OCI-LY1 (cell line): Measurements from ENCODE around the gene PRUNE2.

ENCODE experiments used
- H2AFZ ChIP-seq: fragments of 200-600 bp; sonication (generic), shearing (Covaris generic); 2 replicates; pipeline ENCODE4 v1.6.0; 2014; ENCODE audit warnings: antibody characterized with exemption, mild to moderate bottlenecking, low read length
- H3F3A ChIP-seq: fragments of 200-600 bp; sonication (generic), shearing (Covaris generic); 2 replicates; pipeline ENCODE4 v1.6.0; 2014; ENCODE audit warnings: mild to moderate bottlenecking, antibody characterized with exemption, low read length, moderate library complexity; ENCODE audit not compliant: insufficient read depth
- H3K27ac ChIP-seq: fragments of 200-600 bp; sonication (generic); 2 replicates; pipeline ENCODE4 v1.5.1; 2014; ENCODE audit warnings: low read length, mixed run types, mild to moderate bottlenecking, low read depth; ENCODE audit not compliant: poor library complexity, severe bottlenecking
- H3K27me3 ChIP-seq: fragments of 200-600 bp; sonication (generic); 2 replicates; pipeline ENCODE4 v1.6.0; 2014; ENCODE audit warnings: antibody characterized with exemption, mild to moderate bottlenecking, low read length, moderate library complexity; ENCODE audit not compliant: insufficient read depth
- H3K36me3 ChIP-seq: fragments of 200-600 bp; sonication (generic); 2 replicates; pipeline ENCODE4 v1.6.1; 2014; ENCODE audit warnings: mild to moderate bottlenecking, antibody characterized with exemption, low read length, moderate library complexity, mixed read lengths; ENCODE audit not compliant: insufficient read depth
- H3K4me1 ChIP-seq: fragments of 200-600 bp; sonication (generic); 2 replicates; pipeline ENCODE4 v1.5.1; 2014; ENCODE audit warnings: mild to moderate bottlenecking, low read length, moderate library complexity; ENCODE audit not compliant: insufficient read depth, severe bottlenecking
- H3K4me2 ChIP-seq: fragments of 200-600 bp; sonication (generic), shearing (Covaris generic); 2 replicates; pipeline ENCODE4 v1.6.1; 2014; ENCODE audit warnings: low read length
- H3K4me3 ChIP-seq: fragments of 200-600 bp; sonication (generic); 2 replicates; pipeline ENCODE4 v1.5.1; 2014; ENCODE audit warnings: low read length, low read depth, mild to moderate bottlenecking, mixed read lengths; ENCODE audit not compliant: poor library complexity, severe bottlenecking
- H3K79me2 ChIP-seq: fragments of 200-600 bp; shearing (Covaris generic); 2 replicates; pipeline ENCODE4 v1.6.1; 2016; ENCODE audit warnings: mixed run types, low read length, mixed read lengths; ENCODE audit not compliant: insufficient read depth
- H3K9ac ChIP-seq: fragments of 200-600 bp; sonication (generic), shearing (Covaris generic); 2 replicates; pipeline ENCODE4 v1.6.1; 2014; ENCODE audit warnings: mild to moderate bottlenecking, low read length, mixed read lengths
- H3K9me2 ChIP-seq: fragments of 200-600 bp; sonication (generic), shearing (Covaris generic); 2 replicates; pipeline ENCODE4 v1.6.1; 2014; ENCODE audit warnings: low read depth, mild to moderate bottlenecking, low read length, mixed read lengths
- H3K9me3 ChIP-seq: fragments of 200-600 bp; shearing (Covaris generic); 2 replicates; pipeline ENCODE4 v1.6.1; 2014; ENCODE audit warnings: low read length, mixed read lengths
- H4K20me1 ChIP-seq: fragments of 200-600 bp; sonication (generic), shearing (Covaris generic); 2 replicates; pipeline ENCODE4 v1.6.0; 2016; ENCODE audit warnings: mild to moderate bottlenecking, low read length; ENCODE audit not compliant: insufficient read depth
- CTCF ChIP-seq: fragments of 200-600 bp; sonication (generic), shearing (Covaris generic); IDR thresholded peaks from 2 replicates; pipeline ENCODE4 v1.5.1; 2017; ENCODE audit warnings: mild to moderate bottlenecking, antibody characterized with exemption, low read length, moderate library complexity, mixed read lengths
- EZH2 ChIP-seq: fragments of 200-600 bp; sonication (generic), shearing (Covaris generic); IDR thresholded peaks from 2 replicates; pipeline ENCODE4 v1.8.0; 2017; ENCODE audit warnings: borderline replicate concordance, mixed run types, mild to moderate bottlenecking, antibody characterized with exemption, low read length, moderate library complexity, mixed read lengths

The PRUNE2 gene

GRCh38 chr9:76852026-76852425 lies 53.9 kb downstream of the PRUNE2 start:
- H3K79me2 ChIP-seq = no peaks in the 10 kb centered on the region
- H4K20me1 ChIP-seq = no peaks in the 10 kb centered on the region
- no peaks in the 10 kb centered on the region for H3K9me3 ChIP-seq
- no peak overlapping the region for H2AFZ ChIP-seq
- H3K4me2 ChIP-seq = no peak overlapping the region
- H3K27ac ChIP-seq = no peak overlapping the region
- TF ChIP-seq CTCF (no peak), EZH2 (no peak)
- H3K4me3 ChIP-seq = no peak overlapping the region
- H3K9me2 ChIP-seq = no peaks in the 10 kb centered on the region
- no peaks in the 10 kb centered on the region for H3K4me1 ChIP-seq
- H3K27me3 ChIP-seq = no peaks in the 10 kb centered on the region
- H3F3A ChIP-seq = no peaks in the 10 kb centered on the region
- H3K9ac ChIP-seq = no peak overlapping the region
- no peaks in the 10 kb centered on the region for H3K36me3 ChIP-seq

- Histone ChIP-seq H3K9me3 (no peaks in the 10 kb centered on the region), H3K27me3 (no peaks in the 10 kb centered on the region; the same call in 1 of the 2 replicates), H3F3A (no peaks in the 10 kb centered on the region), H2AFZ (no peak overlapping the region), H4K20me1 (no peaks in the 10 kb centered on the region), H3K27ac (no peak overlapping the region), H3K4me1 (no peaks in the 10 kb centered on the region), H3K9me2 (no peaks in the 10 kb centered on the region), H3K4me2 (no peak overlapping the region), H3K9ac (no peak overlapping the region), H3K36me3 (no peaks in the 10 kb centered on the region), H3K79me2 (no peaks in the 10 kb centered on the region), H3K4me3 (no peak overlapping the region)
- no peak for TF ChIP-seq EZH2
- TF ChIP-seq CTCF = no peak
Observed at GRCh38 chr9:76846297-76846696, 59.6 kb downstream of the PRUNE2 start.

GRCh38 chr9:76845254-76845653 lies 60.7 kb downstream of the PRUNE2 start:
- no peak for TF ChIP-seq CTCF
- Histone ChIP-seq H4K20me1 (no peaks in the 10 kb centered on the region), H3K79me2 (no peaks in the 10 kb centered on the region), H3K27ac (no peak overlapping the region), H3K36me3 (no peaks in the 10 kb centered on the region), H3K9me2 (no peaks in the 10 kb centered on the region), H3K4me2 (no peak overlapping the region), H3K4me3 (no peak overlapping the region), H3K9me3 (no peaks in the 10 kb centered on the region), H3F3A (no peaks in the 10 kb centered on the region), H3K27me3 (no peaks in the 10 kb centered on the region; the same call in 1 of the 2 replicates), H3K9ac (no peak overlapping the region), H2AFZ (no peak overlapping the region), H3K4me1 (no peaks in the 10 kb centered on the region)
